ENCODE measurements around the gene ACTL10. TPM values are rescaled to one million over a fixed set of nuclear protein-coding genes. Genes with fewer than 3 reads are reported as not detected.

ACTL10 gene
- total and polyA plus RNA-seq, 2 donors from 2014 or later = 1.7 to 3.0 TPM

GRCh38 chr20:33701629-33702450 is 35.1 kb downstream of the ACTL10 start:
- no peak overlapping the region for H3K9ac ChIP-seq (ENCODE audit: low read length in 3 of 3)
- no peak for FAIRE-seq
- no peak for TF ChIP-seq CTCF (IDR thresholded peaks at IDR 0.05; ENCODE audit: borderline replicate concordance, extremely low read depth, insufficient read depth)

GRCh38 chr20:33702861-33703260 is 36.1 kb downstream of the ACTL10 start:
- Histone ChIP-seq H3K36me3 (ENCODE audit: control insufficient read depth in 2 of 3, insufficient read depth in 3 of 3, low read length in 3 of 3) (peaks cover 0 to 7% (median 0%) of the 10 kb centered on the region in 3 donors), H3K4me3 (ENCODE audit: low read length in 3 of 3) (no peak overlapping the region), H3K9ac (ENCODE audit: low read length in 3 of 3) (no peak overlapping the region), H3K4me1 (ENCODE audit: control insufficient read depth in 2 of 3, insufficient read depth in 2 of 3, low read depth in 1 of 3, low read length in 3 of 3) (no peaks in the 10 kb centered on the region), H3K27me3 (ENCODE audit: control insufficient read depth, insufficient read depth, low read length) (no peaks in the 10 kb centered on the region), H3K9me3 (ENCODE audit: control insufficient read depth in 2 of 3, insufficient read depth in 1 of 3, low read length in 3 of 3) (no peaks in the 10 kb centered on the region), H3K27ac (ENCODE audit: low read depth in 2 of 2, low read length in 2 of 2) (no peak overlapping the region)
- no peak for FAIRE-seq
- DNase-seq = no peak
- TF ChIP-seq CTCF (IDR thresholded peaks at IDR 0.05; ENCODE audit: borderline replicate concordance, extremely low read depth, insufficient read depth) = no peak
- intact Hi-C loops (cut with DNase I) = no loop called here

More at GRCh38 chr20:33701629-33702450, 35.1 kb downstream of the ACTL10 start:
- Histone ChIP-seq H3K27me3 (ENCODE audit: control insufficient read depth, insufficient read depth, low read length) (no peaks in the 10 kb centered on the region), H3K4me1 (ENCODE audit: control insufficient read depth in 2 of 3, insufficient read depth in 2 of 3, low read depth in 1 of 3, low read length in 3 of 3) (no peaks in the 10 kb centered on the region), H3K36me3 (ENCODE audit: control insufficient read depth in 2 of 3, insufficient read depth in 3 of 3, low read length in 3 of 3) (peaks cover 0 to 2% (median 0%) of the 10 kb centered on the region in 3 donors), H3K4me3 (ENCODE audit: low read length in 3 of 3) (no peak overlapping the region), H3K27ac (ENCODE audit: low read depth in 2 of 2, low read length in 2 of 2) (no peak overlapping the region), H3K9me3 (ENCODE audit: control insufficient read depth in 2 of 3, insufficient read depth in 1 of 3, low read length in 3 of 3) (no peaks in the 10 kb centered on the region)
- no peak for DNase-seq
- intact Hi-C loops (cut with DNase I) = no loop called here

GRCh38 chr20:33703498-33704137 is 36.9 kb downstream of the ACTL10 start:
- no peak overlapping the region for H3K9ac ChIP-seq (ENCODE audit: low read length in 3 of 3)
- no peaks in the 10 kb centered on the region for H3K9me3 ChIP-seq (ENCODE audit: control insufficient read depth in 2 of 3, insufficient read depth in 1 of 3, low read length in 3 of 3)
- H3K4me1 ChIP-seq (ENCODE audit: control insufficient read depth in 2 of 3, insufficient read depth in 2 of 3, low read depth in 1 of 3, low read length in 3 of 3) = no peaks in the 10 kb centered on the region
- no peaks in the 10 kb centered on the region for H3K27me3 ChIP-seq (ENCODE audit: control insufficient read depth, insufficient read depth, low read length)
- no peak overlapping the region for H3K27ac ChIP-seq (ENCODE audit: low read depth in 2 of 2, low read length in 2 of 2)
- H3K36me3 ChIP-seq (ENCODE audit: control insufficient read depth in 2 of 3, insufficient read depth in 3 of 3, low read length in 3 of 3) = peaks cover 0 to 7% (median 0%) of the 10 kb centered on the region in 3 donors
- intact Hi-C loops (cut with DNase I) = no loop called here
- no peak for DNase-seq
- H3K4me3 ChIP-seq (ENCODE audit: low read length in 3 of 3) = no peak overlapping the region
- TF ChIP-seq CTCF (IDR thresholded peaks at IDR 0.05; ENCODE audit: borderline replicate concordance, extremely low read depth, insufficient read depth) = no peak
- FAIRE-seq = no peak

Data from kidney (tissue), 14 donors.